ENCODE results near the gene KBTBD12. TPM values are rescaled to one million over a fixed set of nuclear protein-coding genes. Genes with fewer than 3 reads are reported as not detected.

KBTBD12 gene
- total RNA-seq, 1 donor from 2014 or later: 3.5 TPM

DNA sequence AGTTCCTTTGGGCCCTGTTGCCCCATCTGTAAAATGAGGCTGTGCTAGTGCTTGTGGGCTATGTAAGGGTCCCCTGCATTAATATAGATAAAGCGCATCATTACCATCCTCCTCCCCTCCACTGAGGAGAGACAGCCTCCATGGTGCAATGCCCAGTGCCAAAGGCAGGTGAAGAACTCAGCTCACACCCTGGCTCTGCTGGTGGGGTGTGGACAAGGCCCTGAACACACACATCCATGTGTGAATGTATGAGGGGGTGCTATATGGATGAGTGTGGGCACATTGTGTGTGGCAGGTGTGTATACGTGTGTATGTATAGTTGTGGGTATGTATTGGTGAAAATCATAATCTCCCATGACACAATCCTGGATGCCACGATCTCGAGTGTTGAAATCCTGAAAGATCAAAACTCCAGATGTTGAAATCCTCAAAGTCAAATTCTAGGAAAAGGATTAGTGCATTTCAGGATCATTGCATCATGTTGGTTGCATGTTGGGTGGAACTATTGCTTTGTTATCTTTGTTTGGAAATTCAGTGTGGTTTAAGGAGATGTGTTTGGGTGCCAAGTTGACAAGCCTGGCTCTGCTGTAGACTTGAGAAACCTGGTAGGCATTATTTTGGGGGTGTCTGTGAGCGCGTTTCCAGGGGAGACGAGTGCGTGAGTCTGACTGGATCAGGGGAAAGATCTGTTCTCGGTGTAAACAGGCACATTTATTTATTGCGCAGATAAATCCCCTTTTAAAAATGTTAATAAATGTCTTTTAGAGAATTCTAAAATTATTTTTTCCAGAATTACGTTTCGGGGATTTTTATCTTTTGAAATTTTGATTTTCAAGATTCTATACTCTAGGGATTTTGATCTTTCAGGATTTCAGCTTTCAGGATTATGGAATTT is 95.2 kb downstream of the KBTBD12 start:
- no peak for TF ChIP-seq CTCF (IDR thresholded peaks at IDR 0.05)

GRCh38 chr3:128011140-128011539 is 96.1 kb downstream of the KBTBD12 start:
- no peak overlapping the region for H3K27ac ChIP-seq
- DNase-seq (ENCODE audit: low spot score in 2 of 2): no peak
- no peaks in the 10 kb centered on the region for H3K4me1 ChIP-seq
- intact Hi-C loops (cut with DNase I): no loop called here
- H3K36me3 ChIP-seq: no peaks in the 10 kb centered on the region
- no peak for TF ChIP-seq CTCF (IDR thresholded peaks at IDR 0.05)
- H3K9me3 ChIP-seq: no peaks in the 10 kb centered on the region
- H3K27me3 ChIP-seq: no peaks in the 10 kb centered on the region
- H3K4me3 ChIP-seq: no peak overlapping the region

More for the DNA sequence above, 95.2 kb downstream of the KBTBD12 start:
- no peaks in the 10 kb centered on the region for H3K4me1 ChIP-seq
- no peak for DNase-seq (ENCODE audit: low spot score in 2 of 2)
- no peaks in the 10 kb centered on the region for H3K9me3 ChIP-seq
- H3K36me3 ChIP-seq: no peaks in the 10 kb centered on the region
- H3K27me3 ChIP-seq: no peaks in the 10 kb centered on the region
- intact Hi-C loops (cut with DNase I): no loop called here
- H3K4me3 ChIP-seq: no peak overlapping the region
- H3K27ac ChIP-seq: no peak overlapping the region

DNA sequence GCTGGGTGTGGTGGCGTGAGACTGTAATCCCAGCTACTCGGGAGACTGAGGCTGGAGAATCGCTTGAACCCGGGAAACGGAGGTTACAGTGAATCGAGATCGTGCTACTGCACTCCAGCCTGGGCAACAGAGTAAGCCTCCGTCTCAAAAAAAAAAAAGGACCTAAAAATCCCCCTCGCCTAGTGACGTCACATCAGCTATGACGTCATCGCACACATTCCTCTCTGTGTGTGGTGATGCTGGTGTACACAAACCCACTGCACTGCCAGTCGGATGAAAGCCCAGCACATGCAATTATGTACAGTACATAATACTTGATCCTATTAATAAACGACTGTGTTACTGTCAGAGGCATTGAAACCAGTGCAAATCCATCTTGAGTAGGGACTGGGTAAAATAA is 97.0 kb downstream of the KBTBD12 start:
- Histone ChIP-seq H3K36me3 (no peaks in the 10 kb centered on the region), H3K27me3 (no peaks in the 10 kb centered on the region)
- intact Hi-C loops (cut with DNase I): no loop called here

GRCh38 chr3:128014548-128014947 is 99.5 kb downstream of the KBTBD12 start:
- H3K4me1 ChIP-seq: no peaks in the 10 kb centered on the region
- no peaks in the 10 kb centered on the region for H3K36me3 ChIP-seq
- no peaks in the 10 kb centered on the region for H3K9me3 ChIP-seq
- TF ChIP-seq CTCF (IDR thresholded peaks at IDR 0.05): no peak
- H3K27ac ChIP-seq: no peak overlapping the region
- DNase-seq (ENCODE audit: low spot score in 2 of 2): no peak
- intact Hi-C loops (cut with DNase I): no loop called here
- no peaks in the 10 kb centered on the region for H3K27me3 ChIP-seq
- no peak overlapping the region for H3K4me3 ChIP-seq

More for the DNA sequence above, 97.0 kb downstream of the KBTBD12 start:
- no peaks in the 10 kb centered on the region for H3K4me1 ChIP-seq
- H3K4me3 ChIP-seq: no peak overlapping the region
- DNase-seq (ENCODE audit: low spot score in 2 of 2): no peak
- no peak for TF ChIP-seq CTCF (IDR thresholded peaks at IDR 0.05)
- H3K27ac ChIP-seq: no peak overlapping the region
- no peaks in the 10 kb centered on the region for H3K9me3 ChIP-seq

DNA sequence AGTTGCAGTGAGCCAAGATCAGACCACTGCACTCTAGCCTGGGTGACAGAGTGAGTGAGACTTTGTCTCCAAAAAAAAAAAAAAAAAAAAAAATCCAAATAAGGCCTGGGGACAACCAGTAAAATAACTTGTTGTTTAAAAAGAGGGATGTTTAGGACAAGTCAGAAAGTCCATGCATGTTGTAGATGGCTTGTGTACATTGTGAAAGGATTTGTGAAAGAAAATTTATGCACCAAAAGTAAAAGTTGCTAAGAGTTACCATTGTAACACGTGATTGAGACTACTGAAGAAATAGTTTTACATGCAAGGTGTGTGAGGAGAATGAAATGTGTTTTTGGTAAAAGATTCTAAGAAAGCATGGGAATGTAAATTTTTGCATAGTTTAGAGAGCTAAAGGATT is 101.5 kb downstream of the KBTBD12 start:
- Histone ChIP-seq H3K4me3 (no peak overlapping the region), H3K4me1 (no peaks in the 10 kb centered on the region), H3K9me3 (no peaks in the 10 kb centered on the region), H3K27ac (no peak overlapping the region), H3K36me3 (no peaks in the 10 kb centered on the region), H3K27me3 (no peaks in the 10 kb centered on the region)
- no peak for DNase-seq (ENCODE audit: low spot score in 2 of 2)
- intact Hi-C loops (cut with DNase I): no loop called here
- TF ChIP-seq CTCF (IDR thresholded peaks at IDR 0.05): no peak

All from ascending aorta (tissue), 2 donors.